GM23338 (cell line): ENCODE results near the gene UBXN7. TPM values are rescaled to one million over a fixed set of nuclear protein-coding genes. Genes with fewer than 3 reads are reported as not detected.

ENCODE experiments used
- ATAC-seq: fragments of 200-7000 bp; cut with Tn5 transposase; 3 replicates; pipeline ENCODE4 v1.9.1; 2020
- DNase-seq: peaks from one replicate; pipeline ENCODE4 v3.0.0-alpha.2; 2015; ENCODE audit warnings: low spot score
- H2AFZ ChIP-seq: fragments of 200-600 bp; sonication (generic); 2 replicates; pipeline ENCODE4 v1.8.0; 2016; ENCODE audit warnings: antibody characterized with exemption, mild to moderate bottlenecking, moderate library complexity
- H3F3A ChIP-seq: fragments of 200-600 bp; sonication (generic); replicated peaks from 2 replicates; pipeline ENCODE4 v1.8.0; 2017; ENCODE audit warnings: antibody characterized with exemption, mixed run types, low read depth
- H3K27ac ChIP-seq: fragments of 200-600 bp; sonication (generic); 2 replicates; pipeline ENCODE4 v1.6.1; 2016; ENCODE audit warnings: low read depth
- H3K27me3 ChIP-seq: fragments of 200-600 bp; sonication (generic); 2 replicates; pipeline ENCODE4 v1.8.0; 2016; ENCODE audit warnings: mild to moderate bottlenecking, mixed run types, moderate library complexity; ENCODE audit not compliant: insufficient read depth
- H3K36me3 ChIP-seq: fragments of 200-600 bp; sonication (generic); 2 replicates; pipeline ENCODE4 v1.8.0; 2016; ENCODE audit warnings: mild to moderate bottlenecking; ENCODE audit not compliant: insufficient read depth
- H3K4me1 ChIP-seq: fragments of 200-600 bp; sonication (generic); 2 replicates; pipeline ENCODE4 v1.8.0; 2016; ENCODE audit warnings: mild to moderate bottlenecking, moderate library complexity; ENCODE audit not compliant: insufficient read depth
- H3K4me2 ChIP-seq: fragments of 200-600 bp; sonication (generic); 2 replicates; pipeline ENCODE4 v1.7.1; 2017; ENCODE audit warnings: mixed run types
- H3K4me3 ChIP-seq: fragments of 200-600 bp; sonication (generic); 2 replicates; pipeline ENCODE4 v1.6.1; 2016; ENCODE audit warnings: mixed run types
- H3K79me2 ChIP-seq: fragments of 200-600 bp; sonication (generic); replicated peaks from 2 replicates; pipeline ENCODE4 v1.8.0; 2017; ENCODE audit warnings: mild to moderate bottlenecking; ENCODE audit not compliant: insufficient read depth
- H3K9me2 ChIP-seq: fragments of 200-600 bp; sonication (generic); 2 replicates; pipeline ENCODE4 v1.8.0; 2017; ENCODE audit not compliant: insufficient read depth
- H4K20me1 ChIP-seq: fragments of 200-600 bp; sonication (generic); replicated peaks from 2 replicates; pipeline ENCODE4 v1.8.0; 2017; ENCODE audit warnings: mild to moderate bottlenecking; ENCODE audit not compliant: insufficient read depth
- H3K27ac Mint-ChIP-seq: 2 replicates; pipeline ENCODE4 v1.8.0; 2020; ENCODE audit warnings: inconsistent platforms, mild to moderate bottlenecking, moderate library complexity, mixed read lengths
- H3K27me3 Mint-ChIP-seq: 3 replicates; pipeline ENCODE4 v1.8.0; 2022; ENCODE audit warnings: low read depth, mild to moderate bottlenecking, moderate library complexity, mixed read lengths, inconsistent platforms; ENCODE audit not compliant: insufficient read depth, poor library complexity
- H3K36me3 Mint-ChIP-seq: 3 replicates; pipeline ENCODE4 v1.8.0; 2021; ENCODE audit warnings: low read depth, mild to moderate bottlenecking, inconsistent platforms, moderate library complexity, mixed read lengths
- H3K4me1 Mint-ChIP-seq: 3 replicates; pipeline ENCODE4 v1.8.0; 2020; ENCODE audit warnings: mild to moderate bottlenecking, inconsistent platforms, mixed read lengths
- H3K4me3 Mint-ChIP-seq: 3 replicates; pipeline ENCODE4 v1.8.0; 2021; ENCODE audit warnings: moderate library complexity, mild to moderate bottlenecking, inconsistent platforms, mixed read lengths
- H3K9me3 Mint-ChIP-seq: 3 replicates; pipeline ENCODE4 v1.8.0; 2020; ENCODE audit warnings: moderate library complexity, mild to moderate bottlenecking, inconsistent platforms, mixed read lengths
- CTCF ChIP-seq, 2 experiments: fragments of 200-600 bp in 1 of 2; sonication (generic) in 1 of 2; conservative IDR thresholded peaks; 2 replicates each; pipeline versions ENCODE4 v1.5.1 to v1.6.1; 2016 to 2017; ENCODE audit warnings: antibody characterized with exemption in 2 of 2, low read depth in 2 of 2, mild to moderate bottlenecking in 2 of 2, moderate library complexity in 1 of 2
- NANOG ChIP-seq: IDR thresholded peaks from 2 replicates; pipeline ENCODE4 v1.6.1; 2016; ENCODE audit warnings: antibody characterized with exemption, borderline replicate concordance
- ZNF331 ChIP-seq: fragments of 250-450 bp; sonication (Bioruptor Pico); IDR thresholded peaks from 2 replicates; pipeline ENCODE4 v1.5.0; 2020; ENCODE audit warnings: low read depth, mild to moderate bottlenecking, moderate library complexity
- ZNF462 ChIP-seq: fragments of 250-450 bp; sonication (Bioruptor Pico); IDR thresholded peaks from 2 replicates; pipeline ENCODE4 v1.5.0; 2020; ENCODE audit warnings: mild to moderate bottlenecking, moderate library complexity
- polyA plus RNA-seq: library from polyadenylated mRNA; unstranded; fragments of >200 nt; fragmentation: Nextera tagmentation; extraction: Ambion mirVana; gene quantifications from 2 replicates; pipeline ENCODE4 v1.2.1, GENCODE V29; 2016
- total RNA-seq: library from RNA; depleted of rRNA; stranded (reverse); fragments of >200 nt; shearing (Covaris generic); gene quantifications from 2 replicates; pipeline ENCODE4 v1.2.3, GENCODE V29; 2014

The UBXN7 gene
- total and polyA plus RNA-seq, 2 experiments from 2014 or later = 37.9 to 46.2 TPM

GRCh38 chr3:196323691-196324090 is 108.5 kb downstream of the UBXN7 start:
- H3K4me3 Mint-ChIP-seq = no peak overlapping the region
- TF ChIP-seq NANOG (no peak), CTCF (conservative IDR thresholded peaks at IDR 0.05; ENCODE audit: low read depth in 2 of 2) (peak; percentile 50 to 53), ZNF331 (no peak)
- H2AFZ ChIP-seq = peak overlapping the region; percentile 84; the same call in 1 of the 2 replicates
- H3K4me1 Mint-ChIP-seq = peaks cover 12% of the 10 kb centered on the region; the same call in 2 of the 3 replicates
- H3K9me3 Mint-ChIP-seq = no peaks in the 10 kb centered on the region
- H3K4me1 ChIP-seq = peaks cover 5% of the 10 kb centered on the region; the same call in 1 of the 2 replicates
- H4K20me1 ChIP-seq = no peaks in the 10 kb centered on the region
- H3K36me3 Mint-ChIP-seq = no peaks in the 10 kb centered on the region
- ATAC-seq (peak; percentile 65), DNase-seq (peak; percentile 71)
- no peaks in the 10 kb centered on the region for H3K27me3 ChIP-seq
- no peak overlapping the region for H3K4me3 ChIP-seq
- H3K79me2 ChIP-seq = no peaks in the 10 kb centered on the region
- 0 out of 2 replicates have a peak, but pooled peaks cover 5% of the 10 kb centered on the region for H3F3A ChIP-seq
- no peaks in the 10 kb centered on the region for H3K9me2 ChIP-seq
- peaks cover 11% of the 10 kb centered on the region for H3K27me3 Mint-ChIP-seq
- no peak overlapping the region for H3K27ac Mint-ChIP-seq
- H3K27ac ChIP-seq = no peak overlapping the region
- H3K36me3 ChIP-seq = no peaks in the 10 kb centered on the region
- no peak overlapping the region for H3K4me2 ChIP-seq

GRCh38 chr3:196323016-196323415 is 109.2 kb downstream of the UBXN7 start:
- Mint-ChIP-seq H3K27me3 (peaks cover 14% of the 10 kb centered on the region), H3K27ac (no peak overlapping the region), H3K36me3 (no peaks in the 10 kb centered on the region), H3K4me1 (peaks cover 12% of the 10 kb centered on the region; the same call in 2 of the 3 replicates), H3K4me3 (no peak overlapping the region), H3K9me3 (no peaks in the 10 kb centered on the region)
- DNase-seq = no peak
- H3K27ac ChIP-seq = no peak overlapping the region
- no peaks in the 10 kb centered on the region for H3K79me2 ChIP-seq
- no peaks in the 10 kb centered on the region for H3K27me3 ChIP-seq
- H3F3A ChIP-seq = 0 out of 2 replicates have a peak, but pooled peaks cover 5% of the 10 kb centered on the region
- peaks cover 5% of the 10 kb centered on the region; the same call in 1 of the 2 replicates for H3K4me1 ChIP-seq
- no peak overlapping the region for H2AFZ ChIP-seq
- no peaks in the 10 kb centered on the region for H3K9me2 ChIP-seq
- ATAC-seq = no peak
- no peak for TF ChIP-seq ZNF462 (CRISPR knock-in tag)
- H3K4me2 ChIP-seq = no peak overlapping the region
- no peaks in the 10 kb centered on the region for H3K36me3 ChIP-seq
- H3K4me3 ChIP-seq = no peak overlapping the region
- H4K20me1 ChIP-seq = no peaks in the 10 kb centered on the region
